PFSK-1 (cell line): ENCODE results near the gene BMAL1.

ENCODE experiments used
- FOXP2 ChIP-seq: optimal IDR thresholded peaks from 2 replicates; pipeline ENCODE3; 2011; ENCODE audit warnings: borderline replicate concordance, control low read depth, inconsistent platforms; ENCODE audit not compliant: insufficient read depth; ENCODE audit errors: extremely low read length, extremely low read depth
- POLR2AphosphoS5 ChIP-seq: IDR thresholded peaks from 2 replicates; pipeline ENCODE4 v1.6.1; 2012; ENCODE audit warnings: low read depth, mild to moderate bottlenecking, control low read depth, low read length, moderate library complexity
- REST ChIP-seq, 2 experiments: IDR thresholded peaks; 2 replicates each; pipeline versions ENCODE4 v1.6.1 to v1.8.0; 2011 to 2012; ENCODE audit warnings: low read depth in 2 of 2, low read length in 2 of 2, control low read depth in 1 of 2, inconsistent platforms in 1 of 2, mild to moderate bottlenecking in 1 of 2, moderate library complexity in 1 of 2; ENCODE audit not compliant: insufficient read depth in 1 of 2
- SIN3A ChIP-seq: IDR thresholded peaks from 2 replicates; pipeline ENCODE4 v1.6.1; 2012; ENCODE audit warnings: mild to moderate bottlenecking, low read length, moderate library complexity, borderline replicate concordance; ENCODE audit not compliant: insufficient read depth
- TAF1 ChIP-seq: IDR thresholded peaks from 2 replicates; pipeline ENCODE4 v1.6.1; 2012; ENCODE audit warnings: low read length, control low read depth, borderline replicate concordance; ENCODE audit not compliant: insufficient read depth

GRCh38 chr11:13297917-13298356 is 20.3 kb downstream of the BMAL1 start:
- no peak for TF ChIP-seq TAF1
- no peak for TF ChIP-seq REST (IDR thresholded peaks at IDR 0.05; ENCODE audit: insufficient read depth in 1 of 2, low read depth in 2 of 2, low read length in 2 of 2)
- TF ChIP-seq POLR2AphosphoS5, result no peak
- TF ChIP-seq SIN3A, result no peak; the same call in 1 of the 2 replicates
- peak; percentile 81 for TF ChIP-seq FOXP2
